Activated CD8-positive, alpha-beta memory T cell treated with anti-CD3 and anti-CD28 coated beads for 36 hours (primary cell): ENCODE measurements around the gene MYG1. TPM values are rescaled to one million over a fixed set of nuclear protein-coding genes. Genes with fewer than 3 reads are reported as not detected.

ENCODE experiments used
- CTCF ChIA-PET: fragments of 350-600 bp; sonication (Branson Sonifier 250); formaldehyde crosslinking; loops from one replicate; lab custom pipeline; 2021; ENCODE audit warnings: antibody characterized with exemption; lab: Charles Lee
- POLR2A ChIA-PET: fragments of 350-600 bp; sonication (Branson Sonifier 250); formaldehyde crosslinking; loops from one replicate; lab custom pipeline; 2021; ENCODE audit warnings: antibody characterized with exemption; lab: Charles Lee
- total RNA-seq, 2 experiments: library from RNA; stranded (reverse); gene quantifications; one replicate each; pipeline ENCODE4 v1.2.3, GENCODE V29; 2021

The MYG1 gene
- total RNA-seq, 2 experiments from 2014 or later, result 88.0 to 91.2 TPM

DNA sequence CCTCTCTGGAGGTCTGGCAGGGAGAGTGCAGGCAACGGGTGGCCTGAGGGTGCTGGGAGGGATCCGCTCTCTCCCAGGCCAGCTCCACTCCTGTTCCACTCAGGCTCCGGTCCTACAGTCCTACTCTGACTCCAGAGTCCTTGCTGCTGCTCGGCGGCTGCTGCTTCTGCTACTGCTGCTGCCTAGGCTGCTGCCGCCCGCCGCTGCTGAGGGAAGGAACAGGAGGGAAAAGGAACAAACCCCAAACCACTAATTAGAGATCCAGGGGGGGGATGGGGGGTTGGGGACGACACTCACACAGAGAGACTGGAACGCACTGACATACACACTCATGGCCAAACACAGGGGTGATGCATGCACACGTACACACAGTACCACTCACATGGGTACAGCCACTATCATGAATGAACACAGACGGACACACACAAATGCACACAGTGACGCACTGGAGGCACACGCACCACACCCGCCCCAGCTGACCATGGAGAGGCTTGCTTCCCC lies 36.7 kb downstream of the MYG1 start, which contains the start of gene SP7:
Gene SP7 (minus strand): TSS at position 174 of the 501 bp plus-strand sequence. CDS start 708 bp downstream, outside the sequence.
- CTCF ChIA-PET, result interaction anchor here (0.6 to 1.1 kb wide), 4 partner anchors 9 to 135 kb away, joined by 3 to 5 read pairs (median 4); partner anchors contain the start of gene AAAS
- POLR2A ChIA-PET, result no interaction called here

- CTCF ChIA-PET, result interaction anchor here (1.8 kb wide), 1 partner anchor 14 kb away, joined by 5 read pairs; no protein-coding TSS in a partner anchor
- POLR2A ChIA-PET, result no interaction called here
These were observed 38.5 kb downstream of the MYG1 start for GRCh38 chr12:53338017-53338416.

DNA sequence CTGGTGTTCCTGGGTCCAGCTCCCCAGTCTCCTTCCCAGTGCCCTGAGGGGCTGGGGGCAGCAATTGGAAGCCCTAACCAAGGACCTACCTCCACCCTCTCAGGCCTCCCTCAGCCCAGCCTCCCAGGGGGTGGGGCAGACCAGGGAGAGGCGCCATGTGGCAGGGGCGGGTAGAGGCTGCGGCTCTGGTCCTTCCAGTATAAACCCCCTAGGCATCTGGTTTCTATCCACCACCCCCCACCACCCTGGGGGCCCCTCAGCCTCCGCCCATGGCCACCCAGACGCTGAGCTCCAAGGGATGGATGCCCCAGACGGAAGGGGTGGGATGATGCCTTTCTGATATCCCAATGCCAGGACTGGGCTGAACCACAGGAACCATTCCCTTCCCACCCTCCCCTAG lies 39.4 kb downstream of the MYG1 start:
- ChIA-PET CTCF (interaction anchor here (1.1 to 1.8 kb wide), 2 partner anchors 13 to 15 kb away, joined by 4 to 5 read pairs; no protein-coding TSS in a partner anchor), POLR2A (no interaction called here)

- ChIA-PET POLR2A (no interaction called here), CTCF (interaction anchor here (0.8 to 1.2 kb wide), 2 partner anchors 12 to 14 kb away, joined by 3 to 4 read pairs; no protein-coding TSS in a partner anchor)
These were observed 40.9 kb downstream of the MYG1 start for GRCh38 chr12:53340398-53340797.

- POLR2A ChIA-PET, result no interaction called here
- CTCF ChIA-PET, result interaction anchor here (2.3 to 6.9 kb wide), 4 partner anchors 14 to 129 kb away, joined by 11 to 114 read pairs (median 14); partner anchors contain the start of gene AAAS
These were observed 44.0 kb downstream of the MYG1 start for GRCh38 chr12:53343449-53343848.

DNA sequence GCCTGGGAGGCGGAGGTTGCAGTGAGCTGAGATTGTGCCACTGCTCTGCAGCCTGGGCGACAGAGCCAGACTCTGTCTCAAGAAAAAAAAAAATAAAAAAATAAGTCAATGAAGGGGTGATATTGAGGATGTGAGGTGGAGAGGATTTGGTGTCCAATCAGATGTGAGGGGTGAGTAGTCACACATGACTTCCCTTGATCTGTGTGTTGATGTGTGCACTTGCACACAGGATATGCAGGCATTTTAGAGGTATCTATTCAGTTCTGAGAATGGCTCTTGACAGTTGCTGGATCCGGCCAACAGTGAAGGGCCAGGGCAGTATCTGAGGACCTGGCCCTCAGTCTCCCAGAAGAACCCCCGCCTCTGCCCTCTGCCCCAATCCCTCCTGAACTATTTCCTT lies 44.5 kb downstream of the MYG1 start:
- ChIA-PET POLR2A (interaction anchor here (1.3 to 2.0 kb wide), 4 partner anchors 15 to 185 kb away, joined by 3 to 12 read pairs (median 5); partner anchors contain the start of gene PRR13), CTCF (interaction anchor here (1.1 to 6.9 kb wide), 9 partner anchors 11 to 278 kb away, joined by 4 to 114 read pairs (median 10); partner anchors contain the start of genes AAAS and PFDN5)

GRCh38 chr12:53344487-53344823 lies 45.0 kb downstream of the MYG1 start:
- ChIA-PET CTCF (interaction anchor here (0.6 to 6.9 kb wide), 26 partner anchors 9 to 278 kb away, joined by 3 to 114 read pairs (median 5); partner anchors contain the start of genes AAAS, ITGB7, PFDN5 and PRR13), POLR2A (interaction anchor here (0.5 to 2.0 kb wide), 10 partner anchors 15 to 185 kb away, joined by 3 to 16 read pairs (median 4); partner anchors contain the start of genes AAAS, PFDN5, PRR13 and SP1)

- ChIA-PET POLR2A (interaction anchor here (0.5 to 2.0 kb wide), 11 partner anchors 16 to 186 kb away, joined by 3 to 16 read pairs (median 4); partner anchors contain the start of genes AAAS, PFDN5, PRR13 and SP1), CTCF (interaction anchor here (0.6 to 6.9 kb wide), 31 partner anchors 9 to 279 kb away, joined by 3 to 114 read pairs (median 4); partner anchors contain the start of genes AAAS, ITGB7, PFDN5 and PRR13)
These were observed 45.5 kb downstream of the MYG1 start for GRCh38 chr12:53344824-53345485.

GRCh38 chr12:53345486-53346188 lies 46.1 kb downstream of the MYG1 start:
- ChIA-PET POLR2A (interaction anchor here (0.6 to 2.0 kb wide), 8 partner anchors 16 to 95 kb away, joined by 3 to 16 read pairs (median 5); partner anchors contain the start of genes AAAS, PFDN5, PRR13 and SP1), CTCF (interaction anchor here (0.6 to 6.9 kb wide), 26 partner anchors 10 to 279 kb away, joined by 3 to 114 read pairs (median 5); partner anchors contain the start of genes AAAS, ITGB7, PRR13 and SP1)

- CTCF ChIA-PET, result interaction anchor here (1.7 to 6.9 kb wide), 4 partner anchors 11 to 147 kb away, joined by 3 to 114 read pairs (median 14); partner anchors contain the start of gene AAAS
These were observed 47.0 kb downstream of the MYG1 start for GRCh38 chr12:53346491-53346890.

DNA sequence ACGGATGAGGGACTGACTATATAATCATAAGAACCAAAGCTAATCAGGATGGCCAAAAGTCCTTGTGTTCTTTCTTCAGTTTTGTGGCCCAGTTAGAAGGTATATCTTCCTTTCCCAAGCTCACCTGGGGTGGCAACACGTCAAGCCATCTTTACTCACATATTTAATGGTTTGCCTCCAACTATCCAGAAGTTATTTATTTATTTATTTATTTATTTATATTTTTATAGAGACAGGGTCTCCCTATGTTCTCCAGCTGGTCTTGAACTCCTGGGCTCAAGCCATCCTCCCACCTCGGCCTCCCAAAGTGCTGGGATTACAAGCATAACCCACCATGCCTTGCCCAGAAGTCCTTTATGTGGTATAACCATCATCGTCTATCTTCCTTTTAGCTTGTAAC lies 48.4 kb downstream of the MYG1 start:
- CTCF ChIA-PET, result interaction anchor here (0.9 to 6.9 kb wide), 5 partner anchors 10 to 146 kb away, joined by 3 to 114 read pairs (median 3); partner anchors contain the start of gene AAAS
- POLR2A ChIA-PET, result no interaction called here

More at GRCh38 chr12:53346491-53346890, 47.0 kb downstream of the MYG1 start:
- POLR2A ChIA-PET, result no interaction called here

- CTCF ChIA-PET, result interaction anchor here (0.6 to 3.6 kb wide), 36 partner anchors 9 to 281 kb away, joined by 3 to 49 read pairs (median 5); partner anchors contain the start of genes AAAS, MAP3K12, MYG1 and PRR13
- POLR2A ChIA-PET, result no interaction called here
These were observed 53.1 kb downstream of the MYG1 start for GRCh38 chr12:53352331-53353256.

GRCh38 chr12:53353257-53353655 lies 53.8 kb downstream of the MYG1 start:
- CTCF ChIA-PET, result interaction anchor here (1.4 to 3.6 kb wide), 13 partner anchors 15 to 180 kb away, joined by 3 to 49 read pairs (median 6); partner anchors contain the start of genes AAAS and PRR13
- POLR2A ChIA-PET, result interaction anchor here (0.6 kb wide), 1 partner anchor 18 kb away, joined by 3 read pairs; no protein-coding TSS in a partner anchor

DNA sequence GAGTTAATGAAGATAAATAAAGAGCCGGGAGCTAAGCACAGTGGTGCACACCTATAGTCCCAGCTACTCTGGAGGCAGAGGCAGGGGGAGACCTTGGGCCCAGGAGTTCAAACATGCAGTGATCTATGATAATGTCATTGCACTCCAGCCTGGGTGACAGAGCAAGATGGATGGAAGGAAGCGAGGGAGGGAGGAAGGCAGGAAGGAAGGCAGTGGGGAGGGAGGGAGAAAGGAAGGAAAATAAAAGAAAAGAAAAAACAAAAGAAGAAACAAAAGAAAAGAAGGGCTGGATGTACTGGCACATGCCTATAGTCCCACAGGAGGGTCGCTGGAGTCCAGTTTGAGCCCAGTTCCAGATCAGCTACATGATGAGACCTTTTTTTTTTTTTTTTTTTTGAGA lies 55.6 kb downstream of the MYG1 start:
- POLR2A ChIA-PET, result no interaction called here
- CTCF ChIA-PET, result interaction anchor here (0.7 to 3.6 kb wide), 4 partner anchors 12 to 164 kb away, joined by 3 to 49 read pairs (median 5); no protein-coding TSS in a partner anchor
